Measurements from ENCODE around the gene ABCA4.

ABCA4 gene

GRCh38 chr1:93972341-93972740, 148.6 kb downstream of the ABCA4 start:
- H3K4me1 ChIP-seq (ENCODE audit: control insufficient read depth, low read depth, low read length), result no peaks in the 10 kb centered on the region
- H3K27me3 ChIP-seq (ENCODE audit: control insufficient read depth, insufficient read depth, low read length), result no peaks in the 10 kb centered on the region
- no peak overlapping the region for H3K27ac ChIP-seq (ENCODE audit: low read length)
- no peak overlapping the region for H3K4me3 ChIP-seq (ENCODE audit: low read length)
- no peaks in the 10 kb centered on the region for H3K9me3 ChIP-seq (ENCODE audit: control insufficient read depth, low read depth, low read length)
- H3K9ac ChIP-seq (ENCODE audit: low read length), result no peak overlapping the region
- no peaks in the 10 kb centered on the region for H3K36me3 ChIP-seq (ENCODE audit: control insufficient read depth, low read depth, low read length)

GRCh38 chr1:93969887-93970286, 151.1 kb downstream of the ABCA4 start:
- Histone ChIP-seq H3K36me3 (ENCODE audit: control insufficient read depth, low read depth, low read length) (no peaks in the 10 kb centered on the region), H3K27me3 (ENCODE audit: control insufficient read depth, insufficient read depth, low read length) (no peaks in the 10 kb centered on the region), H3K9ac (ENCODE audit: low read length) (no peak overlapping the region), H3K4me1 (ENCODE audit: control insufficient read depth, low read depth, low read length) (no peaks in the 10 kb centered on the region), H3K27ac (ENCODE audit: low read length) (no peak overlapping the region), H3K9me3 (ENCODE audit: control insufficient read depth, low read depth, low read length) (no peaks in the 10 kb centered on the region), H3K4me3 (ENCODE audit: low read length) (no peak overlapping the region)

- no peaks in the 10 kb centered on the region for H3K4me1 ChIP-seq (ENCODE audit: control insufficient read depth, low read depth, low read length)
- no peak overlapping the region for H3K27ac ChIP-seq (ENCODE audit: low read length)
- H3K27me3 ChIP-seq (ENCODE audit: control insufficient read depth, insufficient read depth, low read length), result no peaks in the 10 kb centered on the region
- H3K36me3 ChIP-seq (ENCODE audit: control insufficient read depth, low read depth, low read length), result no peaks in the 10 kb centered on the region
- H3K9me3 ChIP-seq (ENCODE audit: control insufficient read depth, low read depth, low read length), result no peaks in the 10 kb centered on the region
- no peak overlapping the region for H3K4me3 ChIP-seq (ENCODE audit: low read length)
- H3K9ac ChIP-seq (ENCODE audit: low read length), result no peak overlapping the region
Measured at GRCh38 chr1:93969371-93969770, 151.6 kb downstream of the ABCA4 start.

- Histone ChIP-seq H3K9me3 (ENCODE audit: control insufficient read depth, low read depth, low read length) (no peaks in the 10 kb centered on the region), H3K9ac (ENCODE audit: low read length) (no peak overlapping the region), H3K27ac (ENCODE audit: low read length) (no peak overlapping the region)
Measured at GRCh38 chr1:93967306-93967705, 153.6 kb downstream of the ABCA4 start.

GRCh38 chr1:93965888-93966287, 155.1 kb downstream of the ABCA4 start:
- H3K4me3 ChIP-seq (ENCODE audit: low read length), result no peak overlapping the region
- H3K27ac ChIP-seq (ENCODE audit: low read length), result no peak overlapping the region

More at GRCh38 chr1:93967306-93967705, 153.6 kb downstream of the ABCA4 start:
- H3K36me3 ChIP-seq (ENCODE audit: control insufficient read depth, low read depth, low read length), result no peaks in the 10 kb centered on the region
- H3K4me1 ChIP-seq (ENCODE audit: control insufficient read depth, low read depth, low read length), result no peaks in the 10 kb centered on the region
- no peaks in the 10 kb centered on the region for H3K27me3 ChIP-seq (ENCODE audit: control insufficient read depth, insufficient read depth, low read length)
- no peak overlapping the region for H3K4me3 ChIP-seq (ENCODE audit: low read length)

DNA sequence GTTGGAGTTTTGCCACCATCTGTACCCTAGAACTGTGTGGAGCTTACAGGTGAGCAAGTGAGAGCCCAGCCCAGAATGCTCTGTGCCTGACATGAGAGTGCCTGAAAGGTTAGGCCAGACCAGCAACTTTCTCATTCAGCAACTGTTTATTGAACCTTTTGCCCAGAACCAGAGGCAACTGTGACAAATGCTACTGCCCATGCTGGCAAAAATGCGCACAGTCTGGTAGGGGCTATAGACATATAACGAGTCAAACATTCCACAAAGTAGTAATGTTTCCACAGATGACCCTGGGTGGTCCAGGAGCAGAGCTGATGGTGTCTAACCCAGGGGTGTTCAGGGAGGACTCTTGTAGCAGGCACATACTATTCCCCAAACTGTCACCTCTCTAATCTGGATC, 155.7 kb downstream of the ABCA4 start:
- Histone ChIP-seq H3K36me3 (ENCODE audit: control insufficient read depth, low read depth, low read length) (no peaks in the 10 kb centered on the region), H3K27ac (ENCODE audit: low read length) (no peak overlapping the region), H3K9ac (ENCODE audit: low read length) (no peak overlapping the region), H3K9me3 (ENCODE audit: control insufficient read depth, low read depth, low read length) (no peaks in the 10 kb centered on the region), H3K4me1 (ENCODE audit: control insufficient read depth, low read depth, low read length) (no peaks in the 10 kb centered on the region), H3K27me3 (ENCODE audit: control insufficient read depth, insufficient read depth, low read length) (no peaks in the 10 kb centered on the region), H3K4me3 (ENCODE audit: low read length) (no peak overlapping the region)

More at GRCh38 chr1:93965888-93966287, 155.1 kb downstream of the ABCA4 start:
- no peak overlapping the region for H3K9ac ChIP-seq (ENCODE audit: low read length)
- H3K36me3 ChIP-seq (ENCODE audit: control insufficient read depth, low read depth, low read length), result no peaks in the 10 kb centered on the region
- H3K27me3 ChIP-seq (ENCODE audit: control insufficient read depth, insufficient read depth, low read length), result no peaks in the 10 kb centered on the region
- no peaks in the 10 kb centered on the region for H3K4me1 ChIP-seq (ENCODE audit: control insufficient read depth, low read depth, low read length)
- H3K9me3 ChIP-seq (ENCODE audit: control insufficient read depth, low read depth, low read length), result no peaks in the 10 kb centered on the region

- Histone ChIP-seq H3K4me3 (ENCODE audit: low read length) (no peak overlapping the region), H3K9me3 (ENCODE audit: control insufficient read depth, low read depth, low read length) (no peaks in the 10 kb centered on the region), H3K36me3 (ENCODE audit: control insufficient read depth, low read depth, low read length) (no peaks in the 10 kb centered on the region), H3K4me1 (ENCODE audit: control insufficient read depth, low read depth, low read length) (no peaks in the 10 kb centered on the region), H3K9ac (ENCODE audit: low read length) (no peak overlapping the region), H3K27me3 (ENCODE audit: control insufficient read depth, insufficient read depth, low read length) (no peaks in the 10 kb centered on the region), H3K27ac (ENCODE audit: low read length) (no peak overlapping the region)
Measured at GRCh38 chr1:93964777-93965200, 156.2 kb downstream of the ABCA4 start.

- Histone ChIP-seq H3K36me3 (ENCODE audit: control insufficient read depth, low read depth, low read length) (no peaks in the 10 kb centered on the region), H3K4me3 (ENCODE audit: low read length) (no peak overlapping the region), H3K27ac (ENCODE audit: low read length) (no peak overlapping the region), H3K27me3 (ENCODE audit: control insufficient read depth, insufficient read depth, low read length) (no peaks in the 10 kb centered on the region), H3K9ac (ENCODE audit: low read length) (no peak overlapping the region), H3K9me3 (ENCODE audit: control insufficient read depth, low read depth, low read length) (no peaks in the 10 kb centered on the region), H3K4me1 (ENCODE audit: control insufficient read depth, low read depth, low read length) (no peaks in the 10 kb centered on the region)
Measured at GRCh38 chr1:93964096-93964776, 156.7 kb downstream of the ABCA4 start.

DNA sequence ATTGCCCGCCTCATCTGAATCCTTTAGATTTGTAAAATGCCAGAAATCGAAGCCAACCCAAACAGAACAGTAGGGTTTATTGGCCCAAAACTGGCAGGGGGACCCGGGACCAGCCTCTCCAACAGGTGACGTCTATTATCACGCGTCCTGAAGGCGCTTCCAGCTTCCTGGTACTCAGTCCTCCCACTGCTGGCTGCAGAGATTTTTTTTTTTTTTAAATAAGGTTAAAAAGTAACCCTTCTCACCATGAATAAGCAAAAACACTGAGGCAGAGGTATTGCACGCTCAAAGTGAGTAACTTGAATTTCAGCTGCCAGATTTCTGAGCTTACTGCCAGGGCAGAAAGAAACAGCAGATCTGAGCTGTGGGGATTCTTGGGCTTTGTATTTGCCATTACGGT, 157.4 kb downstream of the ABCA4 start:
- no peaks in the 10 kb centered on the region for H3K4me1 ChIP-seq (ENCODE audit: control insufficient read depth, low read depth, low read length)
- H3K9ac ChIP-seq (ENCODE audit: low read length), result no peak overlapping the region
- no peaks in the 10 kb centered on the region for H3K27me3 ChIP-seq (ENCODE audit: control insufficient read depth, insufficient read depth, low read length)
- H3K36me3 ChIP-seq (ENCODE audit: control insufficient read depth, low read depth, low read length), result no peaks in the 10 kb centered on the region
- H3K9me3 ChIP-seq (ENCODE audit: control insufficient read depth, low read depth, low read length), result no peaks in the 10 kb centered on the region
- no peak overlapping the region for H3K4me3 ChIP-seq (ENCODE audit: low read length)
- no peak overlapping the region for H3K27ac ChIP-seq (ENCODE audit: low read length)

DNA sequence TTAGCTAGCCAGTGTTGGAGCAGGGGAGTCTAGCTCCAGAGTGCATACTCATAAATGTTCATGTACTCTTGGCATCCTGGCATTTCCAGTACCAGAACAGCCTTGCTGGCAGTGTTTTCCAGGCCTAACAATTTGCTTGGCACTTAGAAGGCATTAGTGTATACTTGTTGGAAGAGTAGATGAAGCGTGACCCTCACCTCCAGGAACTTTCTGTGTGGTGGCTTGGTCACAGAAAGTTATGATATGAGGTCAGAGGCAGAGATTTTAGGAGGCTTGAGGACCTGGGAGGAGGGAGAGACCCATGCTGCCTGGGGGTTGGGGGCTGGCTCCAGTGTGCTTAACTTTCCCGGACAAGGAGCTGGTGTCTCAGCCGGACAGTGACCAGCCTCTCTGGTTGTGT, 159.0 kb downstream of the ABCA4 start:
- no peaks in the 10 kb centered on the region for H3K9me3 ChIP-seq (ENCODE audit: control insufficient read depth, low read depth, low read length)
- no peaks in the 10 kb centered on the region for H3K36me3 ChIP-seq (ENCODE audit: control insufficient read depth, low read depth, low read length)
- no peaks in the 10 kb centered on the region for H3K4me1 ChIP-seq (ENCODE audit: control insufficient read depth, low read depth, low read length)
- no peak overlapping the region for H3K4me3 ChIP-seq (ENCODE audit: low read length)
- no peak overlapping the region for H3K9ac ChIP-seq (ENCODE audit: low read length)
- no peaks in the 10 kb centered on the region for H3K27me3 ChIP-seq (ENCODE audit: control insufficient read depth, insufficient read depth, low read length)
- no peak overlapping the region for H3K27ac ChIP-seq (ENCODE audit: low read length)

GRCh38 chr1:93961443-93961842, 159.5 kb downstream of the ABCA4 start:
- Histone ChIP-seq H3K9ac (ENCODE audit: low read length) (no peak overlapping the region), H3K4me3 (ENCODE audit: low read length) (no peak overlapping the region), H3K36me3 (ENCODE audit: control insufficient read depth, low read depth, low read length) (no peaks in the 10 kb centered on the region), H3K4me1 (ENCODE audit: control insufficient read depth, low read depth, low read length) (no peaks in the 10 kb centered on the region), H3K27ac (ENCODE audit: low read length) (no peak overlapping the region), H3K27me3 (ENCODE audit: control insufficient read depth, insufficient read depth, low read length) (no peaks in the 10 kb centered on the region), H3K9me3 (ENCODE audit: control insufficient read depth, low read depth, low read length) (no peaks in the 10 kb centered on the region)

GRCh38 chr1:93960641-93961147, 160.3 kb downstream of the ABCA4 start:
- Histone ChIP-seq H3K27ac (ENCODE audit: low read length) (no peak overlapping the region), H3K36me3 (ENCODE audit: control insufficient read depth, low read depth, low read length) (no peaks in the 10 kb centered on the region), H3K4me3 (ENCODE audit: low read length) (no peak overlapping the region), H3K9ac (ENCODE audit: low read length) (no peak overlapping the region), H3K9me3 (ENCODE audit: control insufficient read depth, low read depth, low read length) (no peaks in the 10 kb centered on the region), H3K27me3 (ENCODE audit: control insufficient read depth, insufficient read depth, low read length) (no peaks in the 10 kb centered on the region), H3K4me1 (ENCODE audit: control insufficient read depth, low read depth, low read length) (no peaks in the 10 kb centered on the region)

All from iPS-18a (cell line).